ENCODE data around the gene B3GNT5. TPM values are rescaled to one million over a fixed set of nuclear protein-coding genes. Genes with fewer than 3 reads are reported as not detected.

Gene B3GNT5
- total RNA-seq (2021) (25.3 and 26.5 TPM in 2 replicates), Bru-seq, nascent RNA (percentile 82 among the genes with signal in this experiment), BruChase-seq, experiment 1, labeled RNA remaining after a 2-hour chase (percentile 93 among the genes with signal in this experiment), BruChase-seq, experiment 2, labeled RNA remaining after a 6-hour chase (percentile 87 among the genes with signal in this experiment)
- long read RNA-seq, full-length matches to known transcripts = 35 of 45 reads
- long read RNA-seq, partial matches to known transcripts = 0 of 45 reads
- long read RNA-seq, other reads (novel, unspliced or antisense) = 10 of 45 reads

GRCh38 chr3:183252973-183253527 is at the start of gene B3GNT5:
Gene B3GNT5, plus strand, starts transcription at chr3:183253253. Its CDS starts 16,546 bp downstream, at chr3:183269799.
- H3K27me3 ChIP-seq (replicated peaks; ENCODE audit: insufficient read depth, low read depth, low read length, poor library complexity) = no peaks in the 10 kb centered on the region
- peaks cover 11% of the 10 kb centered on the region for H3K4me1 ChIP-seq (ENCODE audit: insufficient read depth, low read length, poor library complexity, severe bottlenecking)
- intact Hi-C loops (cut with micrococcal nuclease; ENCODE audit: unreplicated experiment) = no loop called here
- TF ChIP-seq EZH2 (IDR thresholded peaks at IDR 0.05; ENCODE audit: borderline replicate concordance, low read depth, low read length, poor library complexity, severe bottlenecking) = no peak
- TF ChIP-seq, protein P1, sequence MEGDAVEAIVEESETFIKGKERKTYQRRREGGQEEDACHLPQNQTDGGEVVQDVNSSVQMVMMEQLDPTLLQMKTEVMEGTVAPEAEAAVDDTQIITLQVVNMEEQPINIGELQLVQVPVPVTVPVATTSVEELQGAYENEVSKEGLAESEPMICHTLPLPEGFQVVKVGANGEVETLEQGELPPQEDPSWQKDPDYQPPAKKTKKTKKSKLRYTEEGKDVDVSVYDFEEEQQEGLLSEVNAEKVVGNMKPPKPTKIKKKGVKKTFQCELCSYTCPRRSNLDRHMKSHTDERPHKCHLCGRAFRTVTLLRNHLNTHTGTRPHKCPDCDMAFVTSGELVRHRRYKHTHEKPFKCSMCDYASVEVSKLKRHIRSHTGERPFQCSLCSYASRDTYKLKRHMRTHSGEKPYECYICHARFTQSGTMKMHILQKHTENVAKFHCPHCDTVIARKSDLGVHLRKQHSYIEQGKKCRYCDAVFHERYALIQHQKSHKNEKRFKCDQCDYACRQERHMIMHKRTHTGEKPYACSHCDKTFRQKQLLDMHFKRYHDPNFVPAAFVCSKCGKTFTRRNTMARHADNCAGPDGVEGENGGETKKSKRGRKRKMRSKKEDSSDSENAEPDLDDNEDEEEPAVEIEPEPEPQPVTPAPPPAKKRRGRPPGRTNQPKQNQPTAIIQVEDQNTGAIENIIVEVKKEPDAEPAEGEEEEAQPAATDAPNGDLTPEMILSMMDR (conservative IDR thresholded peaks at IDR 0.05; ENCODE audit: low read depth, low read length) = no peak
- no peaks in the 10 kb centered on the region for H3K9me3 ChIP-seq (ENCODE audit: low read depth, low read length, poor library complexity, severe bottlenecking)
- no peak for DNase-seq (ENCODE audit: low spot score)
- H3K27ac ChIP-seq (ENCODE audit: low read depth, low read length, poor library complexity, severe bottlenecking) = peak within 1 kb of the TSS; percentile 85
- POLR2A ChIA-PET (ENCODE audit: low non-redundant PET) = interaction anchor here (0.8 kb wide), 1 partner anchor 137 kb away, joined by 12 read pairs; no protein-coding TSS in a partner anchor
- no TSS peak for BruUV-seq (replicated peaks)
- no peaks in the 10 kb centered on the region for H3K36me3 ChIP-seq (ENCODE audit: insufficient read depth, low read length, poor library complexity, severe bottlenecking)
- CTCF ChIA-PET = interaction anchor here (0.6 to 1.3 kb wide), 2 partner anchors 129 to 592 kb away, joined by 3 to 9 read pairs; no protein-coding TSS in a partner anchor
- peak within 1 kb of the TSS; percentile 91 for H3K4me3 ChIP-seq (ENCODE audit: low read depth, low read length, poor library complexity, severe bottlenecking)

GRCh38 chr3:183203670-183204069 is 49.4 kb upstream of the B3GNT5 start:
- TF ChIP-seq, protein P1 (conservative IDR thresholded peaks at IDR 0.05; ENCODE audit: low read depth, low read length) = no peak
- no peak for TF ChIP-seq EZH2 (IDR thresholded peaks at IDR 0.05; ENCODE audit: borderline replicate concordance, low read depth, low read length, poor library complexity, severe bottlenecking)
- Histone ChIP-seq H3K27me3 (replicated peaks; ENCODE audit: insufficient read depth, low read depth, low read length, poor library complexity) (no peaks in the 10 kb centered on the region), H3K27ac (ENCODE audit: low read depth, low read length, poor library complexity, severe bottlenecking) (no peak overlapping the region), H3K36me3 (ENCODE audit: insufficient read depth, low read length, poor library complexity, severe bottlenecking) (no peaks in the 10 kb centered on the region), H3K4me3 (ENCODE audit: low read depth, low read length, poor library complexity, severe bottlenecking) (no peak overlapping the region), H3K9me3 (ENCODE audit: low read depth, low read length, poor library complexity, severe bottlenecking) (peaks cover 4% of the 10 kb centered on the region), H3K4me1 (ENCODE audit: insufficient read depth, low read length, poor library complexity, severe bottlenecking) (no peaks in the 10 kb centered on the region)
- POLR2A ChIA-PET (ENCODE audit: low non-redundant PET) = no interaction called here
- no TSS peak for BruUV-seq (replicated peaks)
- CTCF ChIA-PET = no interaction called here
- intact Hi-C loops (cut with micrococcal nuclease; ENCODE audit: unreplicated experiment) = no loop called here
- DNase-seq (ENCODE audit: low spot score) = no peak

- no TSS peak for BruUV-seq (replicated peaks)
- Histone ChIP-seq H3K4me1 (ENCODE audit: insufficient read depth, low read length, poor library complexity, severe bottlenecking) (no peaks in the 10 kb centered on the region), H3K9me3 (ENCODE audit: low read depth, low read length, poor library complexity, severe bottlenecking) (peaks cover 3% of the 10 kb centered on the region), H3K36me3 (ENCODE audit: insufficient read depth, low read length, poor library complexity, severe bottlenecking) (no peaks in the 10 kb centered on the region), H3K27ac (ENCODE audit: low read depth, low read length, poor library complexity, severe bottlenecking) (no peak overlapping the region), H3K27me3 (replicated peaks; ENCODE audit: insufficient read depth, low read depth, low read length, poor library complexity) (no peaks in the 10 kb centered on the region), H3K4me3 (ENCODE audit: low read depth, low read length, poor library complexity, severe bottlenecking) (no peak overlapping the region)
- DNase-seq (ENCODE audit: low spot score) = no peak
- POLR2A ChIA-PET (ENCODE audit: low non-redundant PET) = no interaction called here
- CTCF ChIA-PET = interaction anchor here (0.5 kb wide), 1 partner anchor 20 kb away, joined by 4 read pairs; no protein-coding TSS in a partner anchor
- TF ChIP-seq, protein P1 (conservative IDR thresholded peaks at IDR 0.05; ENCODE audit: low read depth, low read length) = no peak
- no peak for TF ChIP-seq EZH2 (IDR thresholded peaks at IDR 0.05; ENCODE audit: borderline replicate concordance, low read depth, low read length, poor library complexity, severe bottlenecking)
- intact Hi-C loops (cut with micrococcal nuclease; ENCODE audit: unreplicated experiment) = no loop called here
Observed at GRCh38 chr3:183208260-183208659, 44.8 kb upstream of the B3GNT5 start.
